ENCODE measurements around the gene LRRC38.

LRRC38 gene

GRCh38 chr1:13430495-13430894, 83.3 kb downstream of the LRRC38 start:
- no peak for TF ChIP-seq CTCF (IDR thresholded peaks at IDR 0.05; ENCODE audit: low read length, missing control alignments)
- no peak for DNase-seq (ENCODE audit: low read depth)

More at GRCh38 chr1:13430495-13430894, 83.3 kb downstream of the LRRC38 start:
- H3K4me3 ChIP-seq (replicated peaks; ENCODE audit: low read depth, low read length), result no peak overlapping the region

All from fibroblast of pulmonary artery (primary cell).